Measurements from ENCODE around the gene SCCPDH.

- TF ChIP-seq POLR2A (IDR thresholded peaks at IDR 0.05) (no peak), CTCF (IDR thresholded peaks at IDR 0.05 in 4 of 5, conservative IDR thresholded peaks at IDR 0.05 in 1 of 5) (no peak)
These were observed 982 bp downstream of the SCCPDH start for GRCh38 chr1:246725191-246725590.

All from gastrocnemius medialis (tissue), 4 donors.